Kasumi-1 (cell line): ENCODE data around the gene CPSF4.
"Not testable (repeated sequence)": the region's sequence is repeated elsewhere in the genome, so short reads cannot be mapped to it uniquely, and the experiment has no call there.

Source experiments
- DNase-seq, 2 experiments: peaks; one replicate each; lab custom pipeline; 2025; lab: John Stamatoyannopoulos, UW

The CPSF4 gene

DNA sequence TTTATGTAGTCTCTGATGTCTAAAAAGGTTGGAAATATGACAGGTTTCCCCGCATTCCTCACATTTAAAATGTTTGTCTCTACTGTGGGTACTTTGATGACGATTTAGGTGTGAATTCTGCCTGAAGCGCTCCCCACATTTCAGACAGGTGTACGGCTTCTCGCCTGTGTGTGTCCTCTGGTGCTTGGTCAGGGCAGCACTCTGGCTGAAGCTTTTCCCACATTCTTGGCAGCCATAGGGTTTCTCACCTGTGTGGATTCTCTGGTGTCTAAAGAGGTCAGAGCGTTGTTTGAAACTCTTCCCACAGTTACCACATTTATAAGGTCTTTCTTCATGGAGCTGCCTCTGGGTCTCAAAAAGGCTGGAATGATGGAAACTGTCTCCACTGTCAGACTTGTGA lies 55.1 kb downstream of the CPSF4 start:
- no peak for DNase-seq

DNA sequence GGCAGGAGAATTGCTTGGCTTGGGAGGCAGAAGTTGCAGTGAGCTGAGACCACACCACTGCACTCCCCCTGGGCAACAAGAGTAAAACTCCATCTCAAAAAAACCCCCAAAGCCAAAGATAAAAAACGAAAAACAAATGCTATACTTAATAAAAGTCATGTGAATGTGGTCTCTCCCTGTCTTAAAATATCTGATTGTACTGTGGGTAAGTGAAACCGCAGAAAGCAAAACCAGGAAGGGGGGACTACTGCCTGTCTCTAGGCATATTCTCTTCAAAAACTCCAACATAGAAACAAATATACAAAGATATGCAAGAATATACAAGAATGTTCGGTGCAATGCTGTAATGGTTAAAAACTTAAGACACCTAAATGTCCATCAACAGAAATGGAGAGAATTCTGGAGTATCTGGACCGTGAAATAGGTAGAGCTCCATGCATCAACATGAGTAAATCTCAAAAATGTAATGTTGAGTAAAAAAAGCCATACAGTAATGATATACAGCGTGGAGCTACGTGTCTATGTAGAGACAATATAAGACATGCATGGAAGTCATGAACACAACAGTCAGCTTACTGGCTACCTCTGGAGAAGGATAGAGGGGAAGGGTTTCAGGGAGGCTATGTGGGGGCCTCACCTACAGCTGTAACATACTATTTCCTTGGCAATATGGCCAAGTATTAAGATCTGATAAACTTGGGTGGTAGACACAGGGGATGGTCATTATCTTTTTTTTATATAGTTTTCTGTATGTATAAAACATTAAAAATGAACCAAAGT lies 59.2 kb downstream of the CPSF4 start:
- DNase-seq, result peak; percentile 29 to 31

DNA sequence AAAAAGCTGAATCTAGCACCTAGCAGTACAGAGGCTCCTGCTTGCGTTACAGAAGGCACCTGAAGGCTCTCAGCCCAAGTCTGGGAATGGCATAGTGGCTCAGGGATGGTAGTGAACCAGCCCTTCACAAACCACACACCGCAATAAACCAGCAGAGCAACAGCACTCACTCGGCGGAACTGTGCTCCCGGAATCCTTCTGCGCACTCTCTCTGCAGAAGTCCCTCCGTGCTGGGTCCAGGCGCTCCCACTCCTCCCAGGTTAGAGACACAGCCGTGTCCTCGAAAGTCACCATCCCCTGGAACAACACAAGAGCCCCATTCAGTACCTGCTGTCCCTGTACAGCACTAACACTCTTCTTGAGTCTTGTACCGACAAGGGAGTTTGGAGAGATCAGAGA lies 59.8 kb downstream of the CPSF4 start:
- DNase-seq, result peak; percentile 33 to 44

DNA sequence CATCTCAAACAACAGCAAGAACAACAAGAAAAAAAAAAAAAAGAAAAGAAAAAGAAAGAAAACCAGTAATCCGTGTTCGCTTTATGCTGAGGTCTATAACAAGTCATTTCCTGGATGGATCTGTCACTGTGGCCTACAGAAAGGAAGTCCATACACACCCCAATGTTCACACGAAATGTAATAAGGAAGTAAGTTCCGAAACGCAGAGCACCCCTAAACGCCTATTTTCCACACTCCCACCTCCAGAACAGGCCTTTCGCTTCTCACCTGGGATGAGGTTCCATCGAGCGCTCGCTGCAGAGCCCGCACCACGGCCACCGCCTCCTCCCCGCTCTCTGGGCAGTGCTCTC lies 60.6 kb downstream of the CPSF4 start:
- DNase-seq, result peak; percentile 47 to 49

DNA sequence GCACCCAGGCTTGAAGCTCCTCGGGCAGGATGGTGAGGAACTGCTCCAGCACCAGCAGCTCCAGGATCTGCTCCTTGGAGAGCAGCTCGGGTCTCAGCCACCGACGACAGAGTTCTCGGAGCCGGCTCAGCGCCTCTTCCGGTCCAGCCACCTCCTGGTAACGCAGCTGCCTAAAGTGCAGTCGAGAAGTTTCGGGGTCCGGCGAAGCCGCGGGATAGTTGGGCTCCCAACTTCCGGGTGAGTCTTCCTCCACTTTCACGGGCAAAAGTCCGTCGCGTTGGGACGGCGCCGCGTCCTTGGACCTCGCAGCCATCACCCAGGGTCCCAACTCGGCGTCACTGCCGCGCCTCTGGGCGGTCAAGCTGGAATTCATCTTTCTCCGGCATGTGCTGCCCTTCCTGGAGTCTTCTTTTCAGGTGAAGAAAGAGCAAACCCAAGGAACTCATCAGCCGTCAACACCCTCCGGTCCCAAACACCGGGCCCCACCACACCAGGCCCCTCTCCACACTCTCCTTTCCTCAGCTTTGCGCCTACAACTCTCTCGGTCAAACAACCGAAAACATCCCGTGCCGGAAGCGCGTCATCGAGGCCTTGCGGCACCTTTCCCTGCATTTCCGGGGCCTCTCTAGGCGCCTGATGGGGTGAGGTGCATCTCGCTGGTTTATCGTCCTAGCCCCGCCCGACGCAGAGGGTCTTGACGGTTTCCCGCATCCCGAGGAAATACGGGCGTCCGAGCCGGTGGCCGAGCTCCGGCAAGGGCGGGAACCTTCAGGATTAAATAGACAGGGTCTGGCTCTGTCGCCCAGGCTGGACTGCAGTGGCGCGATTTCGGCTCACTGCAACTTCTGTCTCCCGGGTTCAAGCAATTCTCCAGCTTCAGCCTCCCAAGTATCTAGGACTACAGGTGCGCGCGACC lies 61.2 kb downstream of the CPSF4 start, which contains the start of gene ZNF394:
TSS of gene ZNF394 (minus strand) at position 561 of the 916 bp plus-strand sequence. CDS start at position 373, 188 bp downstream.
- peak; percentile 86 to 93 for DNase-seq

DNA sequence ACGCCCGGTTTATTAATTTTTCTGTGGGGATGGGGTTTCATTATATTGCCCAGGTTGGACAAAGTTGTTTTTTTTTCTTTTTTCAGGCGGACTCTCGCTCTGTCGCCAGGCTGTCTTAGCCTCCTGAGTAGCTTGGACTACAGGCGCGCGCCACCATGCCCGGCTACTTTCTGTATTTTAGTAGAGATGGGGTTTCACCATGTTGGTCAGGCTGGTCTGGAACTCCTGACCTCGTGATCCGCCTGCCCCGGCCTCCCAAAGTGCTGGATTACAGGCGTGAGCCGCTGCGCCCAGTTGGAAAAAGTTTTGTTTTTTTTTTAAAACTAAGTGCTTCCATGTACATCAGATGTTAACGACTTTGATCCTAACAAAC lies 61.9 kb downstream of the CPSF4 start:
- no peak for DNase-seq

DNA sequence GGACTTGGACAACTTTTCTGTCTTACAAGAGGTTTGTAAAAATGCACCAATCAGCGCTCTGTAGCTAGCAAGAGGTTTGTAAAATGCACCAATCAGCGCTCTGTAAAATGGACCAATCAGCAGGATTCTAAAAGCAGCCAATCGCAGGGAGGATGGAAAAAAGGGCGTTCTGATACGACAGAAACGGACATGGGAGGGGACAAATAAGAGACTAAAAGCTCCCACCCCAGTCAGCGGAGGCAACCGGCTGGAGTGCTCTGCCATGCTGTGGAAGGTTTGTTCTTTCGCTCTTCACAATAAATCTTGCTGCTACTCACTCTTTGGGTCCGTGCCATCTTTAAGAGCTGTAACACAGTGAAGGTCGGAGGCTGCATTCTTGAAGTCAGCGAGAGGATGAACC lies 62.5 kb downstream of the CPSF4 start:
- DNase-seq, result not testable (repeated sequence)

DNA sequence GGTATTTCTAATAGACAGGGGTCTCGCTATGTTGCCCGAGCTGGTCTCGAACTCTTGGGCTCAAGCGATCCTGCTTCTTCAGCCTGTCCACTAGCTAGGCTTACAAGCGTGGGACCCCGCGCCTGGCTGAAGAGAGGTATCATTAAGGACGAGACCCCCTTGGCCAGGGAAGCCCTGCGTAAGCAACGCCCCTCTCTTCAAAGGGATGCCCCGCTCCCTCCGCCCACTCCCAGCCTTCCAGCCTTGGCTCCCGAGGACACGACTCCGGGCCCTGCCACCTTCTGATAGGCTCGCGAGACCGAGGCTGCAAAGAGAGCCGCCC lies 65.5 kb downstream of the CPSF4 start:
- peak in 1 of 2 experiments; percentile 95 for DNase-seq

DNA sequence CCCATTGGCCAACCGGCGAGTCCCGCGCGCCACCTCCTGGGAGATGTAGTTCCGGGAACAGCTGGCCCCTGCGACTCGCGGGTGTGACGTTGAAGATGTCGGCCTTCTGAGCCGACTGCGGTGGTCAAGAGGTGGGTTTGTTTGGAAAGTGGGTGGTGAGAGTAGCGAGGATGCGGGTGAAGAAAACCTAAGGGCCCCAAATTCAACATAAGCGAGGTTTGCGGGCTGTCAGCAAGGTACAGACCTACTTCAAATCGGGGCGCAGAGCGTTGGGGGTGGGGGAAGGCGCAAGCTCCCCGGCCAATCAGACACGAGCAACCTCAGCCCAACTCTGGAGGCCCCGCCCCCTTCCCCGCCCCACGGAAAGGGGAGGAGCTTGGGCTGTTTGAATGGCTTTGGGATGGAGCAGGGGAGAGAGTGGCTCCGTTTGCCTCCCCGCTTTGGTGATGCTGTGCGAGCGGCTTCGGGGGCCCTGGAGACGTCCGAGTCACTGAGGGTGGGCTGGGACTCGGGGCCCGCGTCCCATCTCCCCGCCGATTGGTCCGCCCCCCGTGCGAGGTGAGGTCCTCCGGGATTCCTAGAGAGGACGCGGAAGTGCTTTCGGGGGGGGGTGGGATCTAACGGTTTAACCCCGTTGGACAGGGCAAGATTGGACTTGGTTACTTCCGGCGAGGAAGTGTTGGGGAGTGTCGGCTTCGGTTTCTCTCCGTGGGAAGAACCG lies 66.0 kb downstream of the CPSF4 start, which contains the start of gene ZKSCAN5:
TSS of gene ZKSCAN5 (plus strand) at position 60 of the 721 bp plus-strand sequence. CDS start 1,383 bp downstream, outside the sequence.
- peak; percentile 92 to 94 for DNase-seq

DNA sequence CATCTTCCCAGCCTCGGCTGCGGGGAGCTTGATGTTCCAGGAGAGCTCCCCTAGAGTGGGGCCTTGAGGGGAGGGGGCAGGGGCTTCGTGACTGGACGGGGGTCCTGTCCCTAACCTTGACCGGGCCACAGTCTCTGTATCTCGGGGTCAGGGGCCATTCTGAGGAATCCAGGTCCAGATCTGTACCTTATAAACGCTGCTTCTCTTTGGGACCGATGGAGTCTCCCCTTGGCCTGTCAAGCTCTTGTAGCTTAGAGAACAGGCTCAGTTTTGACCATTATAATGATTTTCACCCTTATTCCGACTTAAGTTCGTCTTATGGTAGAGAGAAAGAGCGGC lies 66.5 kb downstream of the CPSF4 start:
- DNase-seq, result peak; percentile 40 to 41
